Tibial nerve (tissue), 4 donors: ENCODE data around the gene MSI2. TPM values are rescaled to one million over a fixed set of nuclear protein-coding genes. Genes with fewer than 3 reads are reported as not detected.

Source experiments
- DNase-seq, 2 donors: peaks; one replicate each; pipeline ENCODE4 v3.0.0-alpha.2; 2019; ENCODE audit warnings: low spot score in 2 of 2
- H3K27ac ChIP-seq, 4 donors: fragments of 200-600 bp; sonication (generic) in 3 of 4; one replicate each; pipeline ENCODE4 v1.5.1; 2017 to 2019; ENCODE audit warnings: mild to moderate bottlenecking in 1 of 4
- H3K27me3 ChIP-seq, 2 donors: fragments of 200-600 bp; sonication (generic) in 1 of 2; one replicate each; pipeline versions ENCODE4 v1.5.1 to v1.6.0; 2017 to 2019
- H3K36me3 ChIP-seq, 3 donors: fragments of 200-600 bp; sonication (generic); one replicate each; pipeline ENCODE4 v1.5.1; 2018 to 2019
- H3K4me1 ChIP-seq, 4 donors: fragments of 200-600 bp; sonication (generic) in 3 of 4; one replicate each; pipeline ENCODE4 v1.5.1; 2017 to 2019
- H3K4me3 ChIP-seq, 4 donors: fragments of 200-600 bp; sonication (generic) in 3 of 4; one replicate each; pipeline ENCODE4 v1.5.1; 2017 to 2019; ENCODE audit warnings: mild to moderate bottlenecking in 1 of 4, moderate library complexity in 1 of 4
- H3K9me3 ChIP-seq, 4 donors: fragments of 200-600 bp; sonication (generic) in 3 of 4; one replicate each; pipeline ENCODE4 v1.5.1; 2017 to 2019
- EP300 ChIP-seq, 2 donors: sonication (generic); formaldehyde crosslinking; IDR thresholded peaks; one replicate each; pipeline ENCODE4 v1.6.1; 2017; ENCODE audit warnings: antibody characterized with exemption in 2 of 2, mild to moderate bottlenecking in 1 of 2
- POLR2A ChIP-seq, 2 donors: fragments of 450-650 bp; IDR thresholded peaks; one replicate each; pipeline ENCODE4 v1.6.1; 2017; ENCODE audit warnings: antibody characterized with exemption in 2 of 2, mild to moderate bottlenecking in 2 of 2, moderate library complexity in 2 of 2
- WGBS, 2 donors: methylation state at CpG; one replicate each; pipeline ENCODE4 v1.1.5; 2018; 5-methylcytosine and 5-hydroxymethylcytosine counted together
- total RNA-seq, 4 donors: library from RNA; depleted of rRNA; stranded (reverse); fragments of >200 nt; gene quantifications; one replicate each; pipeline ENCODE4 v1.1.0, GENCODE V29; 2016
- TF ChIP-seq, protein P1 (sequence below), 5 experiments: fragments of 200-600 bp in 3 of 5; fragments of 450-650 bp in 2 of 5; sonication (generic) in 3 of 5; IDR thresholded peaks; one replicate each; pipeline ENCODE4 v1.5.1; 2016 to 2019; ENCODE audit warnings: antibody characterized with exemption in 5 of 5, mild to moderate bottlenecking in 3 of 5, moderate library complexity in 2 of 5

Gene MSI2
- total RNA-seq, 4 donors from 2014 or later, result 11.5 to 18.3 (median 14.2) TPM

GRCh38 chr17:57273490-57273889, 17.2 kb downstream of the MSI2 start:
- no peak for TF ChIP-seq POLR2A (IDR thresholded peaks at IDR 0.05)
- no peak for TF ChIP-seq EP300 (IDR thresholded peaks at IDR 0.05)
- TF ChIP-seq, protein P1, sequence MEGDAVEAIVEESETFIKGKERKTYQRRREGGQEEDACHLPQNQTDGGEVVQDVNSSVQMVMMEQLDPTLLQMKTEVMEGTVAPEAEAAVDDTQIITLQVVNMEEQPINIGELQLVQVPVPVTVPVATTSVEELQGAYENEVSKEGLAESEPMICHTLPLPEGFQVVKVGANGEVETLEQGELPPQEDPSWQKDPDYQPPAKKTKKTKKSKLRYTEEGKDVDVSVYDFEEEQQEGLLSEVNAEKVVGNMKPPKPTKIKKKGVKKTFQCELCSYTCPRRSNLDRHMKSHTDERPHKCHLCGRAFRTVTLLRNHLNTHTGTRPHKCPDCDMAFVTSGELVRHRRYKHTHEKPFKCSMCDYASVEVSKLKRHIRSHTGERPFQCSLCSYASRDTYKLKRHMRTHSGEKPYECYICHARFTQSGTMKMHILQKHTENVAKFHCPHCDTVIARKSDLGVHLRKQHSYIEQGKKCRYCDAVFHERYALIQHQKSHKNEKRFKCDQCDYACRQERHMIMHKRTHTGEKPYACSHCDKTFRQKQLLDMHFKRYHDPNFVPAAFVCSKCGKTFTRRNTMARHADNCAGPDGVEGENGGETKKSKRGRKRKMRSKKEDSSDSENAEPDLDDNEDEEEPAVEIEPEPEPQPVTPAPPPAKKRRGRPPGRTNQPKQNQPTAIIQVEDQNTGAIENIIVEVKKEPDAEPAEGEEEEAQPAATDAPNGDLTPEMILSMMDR (IDR thresholded peaks at IDR 0.05), result no peak
- WGBS, 2 donors, result 62% methylated on average over 6 of the region's 6 CpGs
- Histone ChIP-seq H3K27ac (no peak overlapping the region), H3K36me3 (no peaks in the 10 kb centered on the region), H3K27me3 (no peaks in the 10 kb centered on the region), H3K9me3 (no peaks in the 10 kb centered on the region), H3K4me1 (no peaks in the 10 kb centered on the region), H3K4me3 (no peak overlapping the region)
- no peak for DNase-seq

DNA sequence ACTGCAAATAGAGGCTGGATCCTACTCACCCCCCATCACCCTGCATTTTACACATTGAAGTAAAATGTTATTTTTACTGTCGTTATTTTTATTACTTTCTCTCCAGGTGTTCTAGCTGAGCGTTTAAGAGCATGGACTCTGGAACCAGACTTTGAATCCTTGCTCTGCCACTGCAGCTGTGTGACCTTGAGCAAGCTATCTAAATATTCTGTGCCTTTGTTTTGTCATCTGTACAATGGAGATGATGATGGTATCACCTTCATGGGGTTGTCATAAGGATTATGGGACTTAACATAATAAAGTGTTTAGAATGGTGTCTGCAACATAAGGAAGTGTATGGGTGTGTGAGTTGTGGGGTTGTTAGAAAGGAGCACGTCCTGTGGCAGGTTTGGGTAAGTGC, 17.8 kb downstream of the MSI2 start:
- 84 to 87% methylated on average over 3 of the region's 3 CpGs for WGBS, 2 donors
- TF ChIP-seq EP300 (IDR thresholded peaks at IDR 0.05), result no peak
- TF ChIP-seq, protein P1 (IDR thresholded peaks at IDR 0.05), result no peak
- Histone ChIP-seq H3K4me3 (no peak overlapping the region), H3K27ac (no peak overlapping the region), H3K27me3 (no peaks in the 10 kb centered on the region), H3K36me3 (peaks cover 0 to 3% (median 0%) of the 10 kb centered on the region in 3 donors), H3K9me3 (no peaks in the 10 kb centered on the region), H3K4me1 (no peaks in the 10 kb centered on the region)
- no peak for DNase-seq

DNA sequence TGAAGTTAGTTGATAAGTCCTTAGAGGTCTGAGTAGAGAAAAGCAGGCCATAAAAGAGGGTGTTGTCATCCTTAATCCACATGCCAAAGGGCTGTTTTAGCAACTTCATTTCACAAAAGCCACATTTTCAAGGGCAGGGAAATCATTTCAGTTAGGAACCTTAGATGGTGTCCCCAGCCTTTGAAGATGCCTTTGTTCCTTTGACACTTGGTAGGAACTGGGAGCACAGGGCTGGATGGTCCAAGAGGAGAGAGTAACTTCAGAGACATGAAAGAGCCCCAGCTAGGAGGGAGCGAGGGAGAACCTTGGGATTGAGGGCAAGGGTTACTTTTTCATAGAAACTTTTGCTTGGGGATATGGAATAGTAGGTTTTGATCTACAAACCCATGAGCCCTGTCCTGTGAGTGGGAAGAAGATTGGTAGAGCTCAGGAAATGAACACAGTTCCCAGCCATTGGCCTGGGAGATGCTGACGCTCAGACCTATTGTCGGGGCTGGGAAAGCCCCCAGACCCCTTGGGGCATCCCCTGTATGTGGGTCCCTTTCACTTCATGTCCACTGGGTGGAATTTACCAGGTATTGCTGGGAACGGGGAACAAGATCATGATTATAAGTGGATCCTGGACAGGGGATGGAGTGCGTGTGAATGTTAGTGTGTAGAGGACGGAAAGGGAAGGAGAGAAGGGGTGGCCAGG, 18.9 kb downstream of the MSI2 start:
- Histone ChIP-seq H3K36me3 (peaks cover 0 to 4% (median 0%) of the 10 kb centered on the region in 3 donors), H3K4me1 (no peaks in the 10 kb centered on the region), H3K27me3 (no peaks in the 10 kb centered on the region), H3K9me3 (no peaks in the 10 kb centered on the region), H3K4me3 (no peak overlapping the region), H3K27ac (no peak overlapping the region)
- TF ChIP-seq EP300 (IDR thresholded peaks at IDR 0.05) (no peak), POLR2A (IDR thresholded peaks at IDR 0.05) (no peak)
- TF ChIP-seq, protein P1 (IDR thresholded peaks at IDR 0.05), result no peak
- no peak for DNase-seq
- 91 to 94% methylated on average over 6 of the region's 6 CpGs for WGBS, 2 donors

- Histone ChIP-seq H3K4me3 (no peak overlapping the region), H3K27me3 (no peaks in the 10 kb centered on the region), H3K4me1 (no peaks in the 10 kb centered on the region), H3K36me3 (peaks cover 0 to 4% (median 0%) of the 10 kb centered on the region in 3 donors), H3K9me3 (no peaks in the 10 kb centered on the region), H3K27ac (no peak overlapping the region)
- 88 to 96% methylated on average over 9 of the region's 9 CpGs for WGBS, 2 donors
- no peak for DNase-seq
- TF ChIP-seq POLR2A (IDR thresholded peaks at IDR 0.05) (no peak), EP300 (IDR thresholded peaks at IDR 0.05) (no peak)
- TF ChIP-seq, protein P1 (IDR thresholded peaks at IDR 0.05), result no peak
Observed at GRCh38 chr17:57276621-57277020, 20.3 kb downstream of the MSI2 start.

DNA sequence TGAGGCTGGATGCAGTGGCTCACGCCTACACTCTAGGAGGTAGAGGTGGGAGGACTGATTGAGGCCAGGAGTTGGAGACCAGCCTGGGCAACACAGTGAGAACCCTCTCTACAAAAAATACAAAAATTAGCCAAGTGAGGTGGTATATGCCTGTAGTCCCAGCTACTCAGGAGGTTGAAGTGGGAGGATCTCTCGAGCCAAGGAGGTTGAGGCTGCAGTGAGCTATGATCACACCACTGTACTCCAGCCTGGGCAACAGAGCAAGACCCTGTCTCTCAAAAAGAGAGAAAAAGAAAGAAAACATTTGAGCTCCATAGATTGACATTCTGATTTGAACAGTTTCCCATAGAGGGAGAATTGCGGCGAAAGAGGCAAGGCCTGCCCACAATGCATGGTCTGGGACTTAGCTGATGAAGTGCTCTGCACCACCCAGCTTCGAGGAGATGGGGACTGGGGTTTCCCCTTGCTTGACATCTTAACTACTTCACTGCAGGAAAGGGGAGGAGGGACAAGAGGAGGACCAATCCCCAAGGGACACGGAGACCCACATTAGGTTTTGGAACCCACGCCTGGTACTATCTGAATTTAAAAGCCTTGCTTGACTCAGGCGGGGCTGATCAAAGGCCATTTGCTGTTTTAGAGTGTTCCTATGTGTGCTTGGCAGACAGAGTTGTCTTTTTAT, 21.7 kb downstream of the MSI2 start:
- no peak for DNase-seq
- WGBS, 2 donors, result 80 to 91% methylated on average over 8 of the region's 8 CpGs
- Histone ChIP-seq H3K4me3 (no peak overlapping the region), H3K27me3 (no peaks in the 10 kb centered on the region), H3K36me3 (peaks cover 0 to 4% (median 0%) of the 10 kb centered on the region in 3 donors), H3K4me1 (no peaks in the 10 kb centered on the region), H3K9me3 (no peaks in the 10 kb centered on the region), H3K27ac (no peak overlapping the region)
- TF ChIP-seq, protein P1 (IDR thresholded peaks at IDR 0.05), result no peak
- TF ChIP-seq POLR2A (IDR thresholded peaks at IDR 0.05) (no peak), EP300 (IDR thresholded peaks at IDR 0.05) (no peak)
